HepG2 (cell line): ENCODE measurements around the gene SLAMF6.
"Not testable (repeated sequence)": the region's sequence is repeated elsewhere in the genome, so short reads cannot be mapped to it uniquely, and the experiment has no call there.

Experiments
- CBX2 ChIP-seq, 2 experiments: fragments of 200-600 bp in 1 of 2; sonication (generic); formaldehyde crosslinking in 1 of 2; IDR thresholded peaks; 2 replicates each; pipeline versions ENCODE4 v1.7.0 to v1.8.1; 2018 to 2022; ENCODE audit warnings: low read depth in 2 of 2, low read length in 1 of 2, mild to moderate bottlenecking in 1 of 2, missing genetic modification reagents in 1 of 2
- CCAR2 ChIP-seq: fragments of 200-400 bp; formaldehyde crosslinking; optimal IDR thresholded peaks from 2 replicates; pipeline ENCODE3; 2018; ENCODE audit warnings: low read depth, mild to moderate bottlenecking, low read length, moderate library complexity
- EZH2 ChIP-seq: conservative IDR thresholded peaks from 2 replicates; pipeline ENCODE4 v1.6.1; 2012; ENCODE audit warnings: mild to moderate bottlenecking, low read depth, low read length, moderate library complexity
- FOXA1 ChIP-seq, 2 experiments: fragments of 450-650 bp in 1 of 2; sonication (generic) in 1 of 2; formaldehyde crosslinking in 1 of 2; IDR thresholded peaks; 2 replicates each; pipeline versions ENCODE4 v1.4.0 to v1.6.1; 2016 to 2020; ENCODE audit warnings: missing genetic modification reagents in 1 of 2
- GABPB1 ChIP-seq: IDR thresholded peaks from 2 replicates; pipeline ENCODE4 v1.6.1; 2016; ENCODE audit warnings: mild to moderate bottlenecking, missing genetic modification reagents, moderate library complexity, missing compliant biosample characterization
- HMG20A ChIP-seq: IDR thresholded peaks from 2 replicates; pipeline ENCODE4 v1.6.1; 2016; ENCODE audit warnings: borderline replicate concordance
- JUND ChIP-seq: sonication (generic); formaldehyde crosslinking; IDR thresholded peaks from 2 replicates; pipeline ENCODE4 v1.8.0; 2022; ENCODE audit warnings: mild to moderate bottlenecking, missing genetic modification reagents
- POLR2A ChIP-seq, 2 experiments: IDR thresholded peaks; 2 replicates each; pipeline ENCODE4 v1.6.1; 2011; ENCODE audit warnings: low read depth in 2 of 2, low read length in 2 of 2, mild to moderate bottlenecking in 1 of 2, moderate library complexity in 1 of 2; ENCODE audit not compliant: insufficient read depth in 1 of 2
- TEAD2 ChIP-seq: sonication (generic); formaldehyde crosslinking; IDR thresholded peaks from 2 replicates; pipeline ENCODE4 v1.9.0; 2021; ENCODE audit warnings: missing genetic modification reagents
- ZSCAN12 ChIP-seq: sonication (generic); formaldehyde crosslinking; IDR thresholded peaks from 2 replicates; pipeline ENCODE4 v1.9.0; 2021; ENCODE audit warnings: mild to moderate bottlenecking, missing genetic modification reagents
- TF ChIP-seq, protein P1 (sequence below): sonication (generic); formaldehyde crosslinking; IDR thresholded peaks from 2 replicates; pipeline ENCODE4 v1.5.0; 2020; ENCODE audit warnings: missing genetic modification reagents
- TF ChIP-seq, protein P2 (sequence below): sonication (generic); formaldehyde crosslinking; IDR thresholded peaks from 2 replicates; pipeline ENCODE4 v1.5.0; 2020; ENCODE audit warnings: mild to moderate bottlenecking, missing genetic modification reagents, moderate library complexity

GRCh38 chr1:160562745-160563144 is 39.7 kb upstream of the SLAMF6 start:
- not testable (repeated sequence) for TF ChIP-seq CCAR2; ZSCAN12 (CRISPR knock-in tag); FOXA1 (IDR thresholded peaks at IDR 0.05); FOXA1 (CRISPR knock-in tag; IDR thresholded peaks at IDR 0.05); POLR2A (IDR thresholded peaks at IDR 0.05; ENCODE audit: insufficient read depth in 1 of 2, low read depth in 2 of 2, low read length in 2 of 2); TEAD2 (CRISPR knock-in tag); EZH2; GABPB1 (CRISPR knock-in tag); CBX2 (IDR thresholded peaks at IDR 0.05; ENCODE audit: low read depth, low read length); CBX2 (CRISPR knock-in tag; IDR thresholded peaks at IDR 0.05; ENCODE audit: low read depth); HMG20A; JUND (CRISPR knock-in tag)
- TF ChIP-seq, protein P1, sequence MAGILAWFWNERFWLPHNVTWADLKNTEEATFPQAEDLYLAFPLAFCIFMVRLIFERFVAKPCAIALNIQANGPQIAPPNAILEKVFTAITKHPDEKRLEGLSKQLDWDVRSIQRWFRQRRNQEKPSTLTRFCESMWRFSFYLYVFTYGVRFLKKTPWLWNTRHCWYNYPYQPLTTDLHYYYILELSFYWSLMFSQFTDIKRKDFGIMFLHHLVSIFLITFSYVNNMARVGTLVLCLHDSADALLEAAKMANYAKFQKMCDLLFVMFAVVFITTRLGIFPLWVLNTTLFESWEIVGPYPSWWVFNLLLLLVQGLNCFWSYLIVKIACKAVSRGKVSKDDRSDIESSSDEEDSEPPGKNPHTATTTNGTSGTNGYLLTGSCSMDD (CRISPR knock-in tag): not testable (repeated sequence)
- TF ChIP-seq, protein P2, sequence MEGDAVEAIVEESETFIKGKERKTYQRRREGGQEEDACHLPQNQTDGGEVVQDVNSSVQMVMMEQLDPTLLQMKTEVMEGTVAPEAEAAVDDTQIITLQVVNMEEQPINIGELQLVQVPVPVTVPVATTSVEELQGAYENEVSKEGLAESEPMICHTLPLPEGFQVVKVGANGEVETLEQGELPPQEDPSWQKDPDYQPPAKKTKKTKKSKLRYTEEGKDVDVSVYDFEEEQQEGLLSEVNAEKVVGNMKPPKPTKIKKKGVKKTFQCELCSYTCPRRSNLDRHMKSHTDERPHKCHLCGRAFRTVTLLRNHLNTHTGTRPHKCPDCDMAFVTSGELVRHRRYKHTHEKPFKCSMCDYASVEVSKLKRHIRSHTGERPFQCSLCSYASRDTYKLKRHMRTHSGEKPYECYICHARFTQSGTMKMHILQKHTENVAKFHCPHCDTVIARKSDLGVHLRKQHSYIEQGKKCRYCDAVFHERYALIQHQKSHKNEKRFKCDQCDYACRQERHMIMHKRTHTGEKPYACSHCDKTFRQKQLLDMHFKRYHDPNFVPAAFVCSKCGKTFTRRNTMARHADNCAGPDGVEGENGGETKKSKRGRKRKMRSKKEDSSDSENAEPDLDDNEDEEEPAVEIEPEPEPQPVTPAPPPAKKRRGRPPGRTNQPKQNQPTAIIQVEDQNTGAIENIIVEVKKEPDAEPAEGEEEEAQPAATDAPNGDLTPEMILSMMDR: not testable (repeated sequence)
